HFF-Myc (cell line): ENCODE data around the gene MRPL37.
"Not testable (repeated sequence)": the region's sequence is repeated elsewhere in the genome, so short reads cannot be mapped to it uniquely, and the experiment has no call there.

Experiments
- DNase-seq: peaks from one replicate; pipeline ENCODE4 v3.0.0-alpha.2; 2011; ENCODE audit warnings: low read depth; ENCODE audit errors: extremely low read depth
- H3K4me3 ChIP-seq: replicated peaks from 2 replicates; pipeline ENCODE4 v1.5.1; 2011; ENCODE audit warnings: low read depth, mild to moderate bottlenecking, control low read depth, low read length
- CTCF ChIP-seq: IDR thresholded peaks from 2 replicates; pipeline ENCODE4 v1.5.1; 2012; ENCODE audit warnings: mild to moderate bottlenecking, low read depth, low read length, control low read depth; ENCODE audit errors: missing control alignments

The MRPL37 gene

GRCh38 chr1:54227891-54228310 is 27.9 kb downstream of the MRPL37 start:
- no peak overlapping the region for H3K4me3 ChIP-seq
- DNase-seq: no peak
- peak; percentile 7 for TF ChIP-seq CTCF

- H3K4me3 ChIP-seq: no peak overlapping the region
- TF ChIP-seq CTCF: no peak
- no peak for DNase-seq
Observed at GRCh38 chr1:54228638-54229079, 28.7 kb downstream of the MRPL37 start.

- DNase-seq: no peak
- no peak overlapping the region for H3K4me3 ChIP-seq
- no peak for TF ChIP-seq CTCF
Observed at GRCh38 chr1:54229281-54229891, 29.4 kb downstream of the MRPL37 start.

- no peak for DNase-seq
- no peak for TF ChIP-seq CTCF
- no peak overlapping the region for H3K4me3 ChIP-seq
Observed at GRCh38 chr1:54230507-54231339, 30.8 kb downstream of the MRPL37 start.

GRCh38 chr1:54233196-54233595 is 33.2 kb downstream of the MRPL37 start:
- not testable (repeated sequence) for H3K4me3 ChIP-seq, DNase-seq

- no peak for DNase-seq
- no peak overlapping the region for H3K4me3 ChIP-seq
- no peak for TF ChIP-seq CTCF
Observed at GRCh38 chr1:54234284-54234683, 34.3 kb downstream of the MRPL37 start.

GRCh38 chr1:54237586-54237985 is 37.6 kb downstream of the MRPL37 start:
- no peak for DNase-seq
- H3K4me3 ChIP-seq: no peak overlapping the region
- TF ChIP-seq CTCF: no peak
